GM19193 (cell line): ENCODE measurements around the gene PUM2.

Source experiments
- POLR2A ChIP-seq: IDR thresholded peaks from 4 replicates; pipeline ENCODE4 v1.6.1; 2011; ENCODE audit not compliant: insufficient read depth, insufficient read length; ENCODE audit errors: extremely low read depth

PUM2 gene

GRCh38 chr2:20326163-20326780 is 24.4 kb downstream of the PUM2 start:
- no peak for TF ChIP-seq POLR2A

- no peak for TF ChIP-seq POLR2A
Measured at GRCh38 chr2:20322527-20323300, 27.9 kb downstream of the PUM2 start.

DNA sequence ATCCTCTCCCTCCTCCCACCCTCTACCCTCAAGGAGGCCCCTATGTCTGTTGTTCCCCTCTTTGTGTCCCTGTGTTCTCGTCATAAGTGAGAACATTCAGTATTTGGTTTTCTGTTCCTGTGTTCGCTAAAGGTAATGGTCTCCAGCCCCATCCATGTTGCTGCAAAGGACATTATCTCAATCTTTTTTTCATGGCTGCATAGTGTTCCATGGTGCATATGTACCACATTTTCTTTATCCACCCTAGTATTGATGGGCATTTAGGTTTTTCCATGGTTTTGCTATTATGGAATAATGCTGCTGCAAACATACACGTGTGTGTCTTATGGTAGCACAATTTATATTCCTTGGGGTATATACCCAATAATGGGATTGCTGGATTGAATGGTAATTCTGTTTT is 33.0 kb downstream of the PUM2 start:
- TF ChIP-seq POLR2A = no peak

GRCh38 chr2:20317197-20317596 is 33.4 kb downstream of the PUM2 start:
- TF ChIP-seq POLR2A = no peak

- no peak for TF ChIP-seq POLR2A
Measured at GRCh38 chr2:20314562-20315501, 35.8 kb downstream of the PUM2 start.

GRCh38 chr2:20313659-20314058 is 37.0 kb downstream of the PUM2 start:
- no peak for TF ChIP-seq POLR2A

- TF ChIP-seq POLR2A = no peak
Measured at GRCh38 chr2:20309001-20309400, 41.6 kb downstream of the PUM2 start.

- TF ChIP-seq POLR2A = no peak
Measured at GRCh38 chr2:20307311-20307710, 43.3 kb downstream of the PUM2 start.

- TF ChIP-seq POLR2A = no peak
Measured at GRCh38 chr2:20304411-20304810, 46.2 kb downstream of the PUM2 start.

GRCh38 chr2:20303966-20304365 is 46.7 kb downstream of the PUM2 start:
- TF ChIP-seq POLR2A = no peak

- TF ChIP-seq POLR2A = no peak
Measured at GRCh38 chr2:20302019-20302418, 48.6 kb downstream of the PUM2 start.

GRCh38 chr2:20300656-20301055 is 50.0 kb downstream of the PUM2 start:
- no peak for TF ChIP-seq POLR2A

- TF ChIP-seq POLR2A = no peak
Measured at GRCh38 chr2:20299113-20299512, 51.5 kb downstream of the PUM2 start.

DNA sequence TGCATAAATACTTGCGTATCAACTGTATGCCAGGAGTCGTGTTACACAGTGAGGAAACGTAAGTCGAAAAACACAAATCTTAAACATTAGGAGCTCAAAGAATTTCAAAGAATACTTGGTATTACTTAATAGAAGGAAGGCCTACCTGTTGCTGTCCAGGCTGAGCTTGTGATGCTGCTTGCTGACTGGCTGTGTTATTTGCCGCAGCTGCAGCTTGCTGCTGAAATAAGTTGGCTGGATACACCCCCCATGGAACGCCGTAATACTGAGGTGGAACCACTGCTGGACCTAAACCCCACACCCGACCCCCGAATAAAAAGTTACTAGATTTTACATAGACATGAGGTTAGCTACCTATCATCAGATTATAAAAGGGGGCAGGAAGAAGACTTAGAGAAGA is 56.4 kb downstream of the PUM2 start:
- no peak for TF ChIP-seq POLR2A

GRCh38 chr2:20292984-20293383 is 57.7 kb downstream of the PUM2 start:
- TF ChIP-seq POLR2A = no peak
